HG02885 (cell line): ENCODE results near the gene CAPZA1.
"Not testable (repeated sequence)": the region's sequence is repeated elsewhere in the genome, so short reads cannot be mapped to it uniquely, and the experiment has no call there.

Experiments
- ATAC-seq: cut with Tn5 transposase; IDR thresholded peaks from one replicate; pipeline ENCODE4 v1.9.1; 2021; ENCODE audit warnings: mild to moderate bottlenecking; ENCODE audit not compliant: unreplicated experiment, poor library complexity

The CAPZA1 gene

DNA sequence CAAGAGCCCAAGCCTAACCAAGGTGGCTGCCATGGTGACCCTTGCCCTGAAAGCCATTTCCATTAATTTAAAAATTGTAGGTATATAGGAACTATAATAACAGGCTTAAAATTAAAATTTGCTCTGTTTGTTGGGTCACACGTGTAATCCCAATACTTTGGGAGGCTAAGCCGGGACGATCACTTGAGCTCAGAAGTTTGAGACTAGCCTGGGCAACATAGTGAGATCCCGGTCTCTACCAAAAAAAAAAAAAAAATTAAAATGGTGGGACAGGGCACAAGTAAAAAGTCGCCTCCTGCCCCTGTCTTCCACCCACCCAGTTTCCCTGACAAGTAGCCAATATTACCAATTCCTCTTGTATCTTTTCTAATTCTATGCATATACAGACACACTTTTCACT is 6.6 kb downstream of the CAPZA1 start:
- ATAC-seq: no peak

DNA sequence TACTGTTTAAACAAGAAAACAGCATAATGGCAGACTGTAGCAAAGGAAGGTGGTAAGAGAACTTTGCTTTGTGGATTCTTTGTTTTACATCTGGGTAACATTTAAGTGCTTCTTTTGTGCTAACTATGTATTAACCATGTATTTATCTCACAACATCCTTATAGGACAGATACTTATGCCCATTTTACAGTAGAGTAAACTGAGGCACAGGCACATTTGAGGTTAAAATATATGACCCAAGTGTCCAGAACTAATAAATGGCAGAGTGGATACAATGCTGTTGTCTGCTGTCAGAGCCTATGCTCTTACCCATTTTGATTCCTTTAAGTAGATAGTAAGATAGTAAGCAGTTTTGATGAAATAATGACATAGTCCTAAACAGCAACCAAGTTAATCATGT is 7.3 kb downstream of the CAPZA1 start:
- ATAC-seq: no peak

DNA sequence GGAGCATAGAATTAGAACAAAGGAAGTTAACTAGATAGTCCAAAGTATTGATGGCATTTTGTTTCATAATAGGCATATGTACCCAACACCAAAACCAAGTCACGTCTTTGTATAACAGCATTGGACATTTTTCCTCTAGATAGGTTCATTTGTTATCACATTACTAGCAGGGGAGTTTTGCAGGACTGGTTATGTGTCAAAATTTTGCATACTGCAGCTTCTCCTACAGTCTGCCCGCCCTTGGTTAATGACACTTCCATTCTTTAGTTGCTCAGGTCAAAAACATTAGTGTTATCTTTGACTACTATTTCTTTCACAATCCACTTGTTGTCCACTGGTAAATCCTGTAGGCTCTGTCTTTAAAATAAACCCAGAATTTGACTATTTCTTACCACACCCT is 8.9 kb downstream of the CAPZA1 start:
- ATAC-seq: peak; percentile 38

DNA sequence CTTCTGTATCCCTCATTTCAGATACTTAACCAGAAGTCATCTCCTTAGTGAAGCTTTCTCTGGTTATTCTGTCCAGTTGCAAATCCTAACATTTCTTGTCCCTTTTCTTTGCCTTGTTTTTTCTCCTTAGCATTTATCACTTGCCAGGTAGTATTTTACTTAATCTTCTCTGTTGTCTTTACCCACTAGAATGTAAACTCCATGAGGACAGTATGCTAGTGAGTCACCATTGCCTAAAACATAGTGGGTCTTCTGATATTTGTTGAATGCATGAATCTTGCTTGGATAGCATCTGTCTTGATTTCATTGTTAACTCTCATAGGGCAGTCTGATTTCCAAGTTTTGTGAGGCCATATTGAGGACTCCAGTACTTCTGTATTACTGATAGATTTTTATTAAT is 9.6 kb downstream of the CAPZA1 start:
- no peak for ATAC-seq

DNA sequence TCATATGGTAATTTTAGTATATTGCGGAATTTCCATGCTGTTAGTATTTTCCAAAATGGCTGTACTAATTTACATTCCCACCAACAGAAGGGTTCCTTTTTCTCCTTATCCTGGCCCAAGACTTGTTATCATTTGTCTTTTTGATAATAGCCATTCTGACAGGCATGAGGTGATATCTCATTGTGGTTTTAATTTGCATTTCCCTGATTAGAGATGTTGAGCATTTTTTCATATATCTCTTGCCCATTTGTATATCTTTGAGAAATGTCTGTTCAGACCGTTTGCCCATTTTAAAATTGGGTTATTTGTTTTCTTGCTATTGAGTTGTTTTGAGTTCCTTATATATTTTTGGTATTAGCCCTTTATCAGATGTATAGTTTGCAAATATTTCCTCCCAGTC is 14.0 kb downstream of the CAPZA1 start:
- no peak for ATAC-seq

DNA sequence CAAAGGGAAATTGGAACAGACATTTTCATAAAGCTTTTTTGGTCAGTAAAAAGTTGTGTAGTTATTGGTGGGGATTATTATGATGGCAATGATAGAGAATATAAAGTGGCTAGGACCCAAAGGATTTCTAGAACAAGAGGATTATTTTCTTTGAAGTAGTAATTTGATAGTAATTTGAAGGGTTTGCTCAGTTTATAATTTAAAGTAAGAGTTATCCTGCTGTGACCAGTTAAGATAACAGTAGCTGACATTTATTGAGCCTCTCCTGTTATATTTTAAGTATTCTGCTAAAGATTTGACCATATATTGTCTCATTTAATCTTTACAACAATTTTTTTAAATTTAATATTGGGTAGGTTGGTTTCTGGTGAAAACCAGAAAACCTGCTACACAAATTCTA is 14.7 kb downstream of the CAPZA1 start:
- ATAC-seq: no peak

DNA sequence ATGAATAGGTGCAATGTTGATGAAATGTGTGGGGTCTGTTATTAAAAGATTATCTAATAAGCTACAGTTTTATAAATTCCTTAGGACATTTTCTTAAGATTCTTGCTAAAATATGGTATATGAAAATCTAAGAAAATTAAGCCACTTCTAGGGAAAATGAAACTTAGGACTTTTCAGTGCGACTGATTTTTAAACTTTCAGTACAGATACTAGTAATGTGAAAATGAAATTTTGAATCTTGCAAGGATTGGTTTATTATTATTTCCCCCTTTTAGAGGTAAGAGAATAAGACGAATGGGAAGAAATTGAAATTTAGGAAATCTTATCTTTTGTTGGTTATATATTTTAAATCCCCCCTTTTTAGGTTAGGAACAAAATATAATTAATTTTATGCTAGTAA is 16.4 kb downstream of the CAPZA1 start:
- peak; percentile 39 for ATAC-seq

DNA sequence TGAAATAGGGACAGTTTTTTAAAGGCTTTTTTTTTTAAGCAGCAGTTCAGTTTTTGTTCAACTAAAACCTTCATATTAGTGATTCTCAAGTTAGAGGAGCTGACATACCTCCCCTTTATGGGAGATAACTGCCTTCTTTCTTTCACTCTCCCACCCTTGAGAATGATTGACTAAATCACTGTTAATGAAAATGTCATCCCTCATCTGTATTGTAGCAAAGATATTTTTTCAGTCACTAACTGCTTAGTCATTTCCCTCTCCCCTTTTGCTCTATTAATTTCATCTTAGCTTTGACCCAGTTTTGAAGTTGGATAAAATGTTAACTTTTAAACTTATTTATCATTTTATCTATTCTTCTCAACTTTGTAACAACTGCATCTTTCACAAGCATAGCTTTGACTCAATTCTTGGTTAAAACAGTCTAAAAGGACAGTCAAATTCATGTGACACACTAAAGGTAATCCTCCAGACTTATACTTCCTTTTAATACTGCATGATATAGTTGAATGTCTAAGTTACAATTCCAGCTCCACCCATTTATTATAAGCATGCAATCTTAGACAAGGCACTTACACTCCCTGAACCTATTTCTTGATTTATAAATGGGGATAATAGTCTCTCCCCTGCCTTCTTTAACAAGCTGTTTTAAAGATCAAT is 17.1 kb downstream of the CAPZA1 start:
- no peak for ATAC-seq

DNA sequence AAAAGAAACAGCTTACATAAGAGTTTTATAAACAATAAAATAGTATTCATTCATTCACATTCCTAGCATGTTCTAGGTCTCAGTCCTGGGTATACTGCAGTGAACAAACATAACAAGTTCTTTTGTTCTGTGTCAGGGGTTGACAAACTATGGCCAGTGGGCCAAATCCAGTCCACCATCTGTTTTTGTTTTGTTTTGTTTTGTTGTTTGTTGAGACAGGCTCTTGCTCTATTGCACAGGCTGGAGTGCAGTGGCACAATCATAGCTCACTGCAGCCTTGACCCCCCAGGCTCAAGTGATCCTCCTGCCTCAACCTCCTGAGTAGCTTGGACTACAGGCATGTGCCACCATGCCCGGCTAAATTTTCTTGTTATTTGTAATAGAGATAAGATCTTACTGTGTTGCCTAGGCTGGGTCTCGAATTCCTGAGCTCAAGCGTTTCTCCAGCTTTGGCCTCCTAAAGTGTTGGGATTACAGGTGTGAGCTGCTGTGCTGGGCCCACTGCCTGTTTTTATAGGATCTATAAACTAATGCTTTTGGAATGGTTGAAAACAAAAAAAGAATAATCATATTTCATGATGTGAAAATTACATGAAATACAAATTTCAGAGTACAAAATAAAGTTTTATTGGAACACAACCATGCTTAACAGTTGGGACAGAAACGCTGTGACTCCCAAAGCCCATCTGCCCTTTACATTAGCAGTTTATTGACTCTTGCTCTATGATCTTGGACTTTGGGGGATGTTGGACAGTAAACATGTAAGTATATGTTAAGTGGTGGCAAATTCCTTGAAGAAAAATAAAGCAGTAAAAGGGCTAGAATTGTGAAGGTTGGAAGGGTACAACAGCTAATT is 17.9 kb downstream of the CAPZA1 start:
- no peak for ATAC-seq

DNA sequence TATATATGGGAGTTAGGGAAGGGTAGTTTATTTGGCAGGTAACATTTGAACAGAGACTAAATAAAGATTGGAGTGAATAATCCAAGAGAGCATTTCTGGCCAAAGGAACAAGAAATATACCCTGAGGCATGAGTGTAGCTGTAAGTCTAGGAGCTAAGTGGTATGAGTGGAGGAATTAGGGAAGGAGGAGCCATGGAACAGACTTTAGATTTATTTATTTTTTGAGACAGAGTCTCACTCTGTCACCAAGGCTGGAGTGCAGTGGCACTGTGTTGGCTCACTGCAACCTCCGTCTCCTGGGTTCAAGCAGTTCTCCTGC is 18.4 kb downstream of the CAPZA1 start:
- no peak for ATAC-seq

DNA sequence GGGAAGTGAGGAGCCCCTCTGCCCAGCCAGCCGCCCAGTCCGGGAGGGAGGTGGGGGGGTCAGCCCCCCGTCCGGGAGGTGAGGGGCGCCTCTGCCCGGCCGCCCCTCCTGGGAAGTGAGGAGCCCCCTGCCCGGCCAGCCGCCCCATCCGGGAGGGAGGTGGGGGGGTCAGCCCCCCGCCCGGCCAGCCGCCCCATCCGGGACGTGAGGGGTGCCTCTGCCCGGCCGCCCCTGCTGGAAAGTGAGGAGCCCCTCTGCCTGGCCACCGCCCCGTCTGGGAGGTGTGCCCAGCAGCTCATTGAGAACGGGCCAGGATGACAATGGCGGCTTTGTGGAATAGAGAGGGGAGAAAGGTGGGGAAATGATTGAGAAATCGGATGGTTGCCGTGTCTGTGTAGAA is 20.8 kb downstream of the CAPZA1 start:
- ATAC-seq: not testable (repeated sequence)

DNA sequence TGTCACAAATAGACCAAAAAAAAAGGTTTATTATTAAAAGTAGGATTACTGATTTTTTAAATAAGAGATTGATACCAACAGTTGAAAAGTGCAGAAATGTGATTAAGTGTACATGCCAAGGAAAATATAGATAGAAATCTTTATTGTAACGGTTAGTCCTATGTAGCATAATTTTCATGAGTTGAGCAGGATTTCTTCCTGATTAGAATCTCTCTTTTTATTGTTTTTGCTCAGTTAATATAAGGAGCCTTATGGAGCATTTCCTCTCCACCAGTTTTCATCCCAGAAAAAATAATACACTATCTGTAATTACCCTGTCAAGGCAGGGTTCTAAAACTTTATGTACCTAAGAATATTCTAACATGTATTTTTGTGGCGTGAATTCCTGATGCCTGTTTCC is 23.4 kb downstream of the CAPZA1 start:
- no peak for ATAC-seq

DNA sequence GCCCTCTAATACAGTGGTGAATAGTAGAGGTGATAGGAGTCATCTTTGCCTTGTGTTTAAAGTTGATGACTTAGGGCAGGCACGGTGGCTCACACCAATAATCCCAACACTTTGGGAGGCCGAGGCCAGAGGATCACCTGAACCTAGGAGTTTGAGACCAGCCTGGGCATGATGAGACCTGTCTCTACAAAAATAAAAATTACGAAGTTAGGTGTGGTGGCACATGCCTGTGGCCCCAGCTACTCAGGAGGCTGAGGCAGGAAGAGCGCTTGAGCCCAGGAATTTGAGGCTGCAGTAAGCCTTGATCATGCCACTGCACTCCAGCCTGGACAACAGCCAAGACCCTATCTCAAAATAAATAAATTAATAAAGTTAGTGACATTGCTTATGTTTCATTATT is 26.6 kb downstream of the CAPZA1 start:
- no peak for ATAC-seq

DNA sequence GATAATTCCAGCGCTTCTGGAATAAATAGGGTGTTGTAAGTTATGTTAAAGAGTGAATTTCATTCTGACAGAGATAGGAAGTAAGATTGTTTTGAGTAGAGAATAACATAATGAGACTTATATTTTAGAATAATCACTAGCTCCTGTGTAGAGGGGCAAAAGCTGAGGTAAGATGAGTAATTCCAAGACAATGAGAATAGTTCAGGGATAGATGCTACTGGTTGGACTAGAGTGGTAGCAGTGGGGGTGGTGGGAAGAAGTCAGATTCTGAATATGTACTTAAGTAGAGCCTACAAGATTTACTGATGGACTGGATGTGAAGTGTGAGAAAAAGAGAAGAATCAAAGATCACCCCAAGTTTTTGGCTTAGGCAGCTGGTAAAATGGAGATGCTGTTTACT is 31.6 kb downstream of the CAPZA1 start:
- no peak for ATAC-seq

DNA sequence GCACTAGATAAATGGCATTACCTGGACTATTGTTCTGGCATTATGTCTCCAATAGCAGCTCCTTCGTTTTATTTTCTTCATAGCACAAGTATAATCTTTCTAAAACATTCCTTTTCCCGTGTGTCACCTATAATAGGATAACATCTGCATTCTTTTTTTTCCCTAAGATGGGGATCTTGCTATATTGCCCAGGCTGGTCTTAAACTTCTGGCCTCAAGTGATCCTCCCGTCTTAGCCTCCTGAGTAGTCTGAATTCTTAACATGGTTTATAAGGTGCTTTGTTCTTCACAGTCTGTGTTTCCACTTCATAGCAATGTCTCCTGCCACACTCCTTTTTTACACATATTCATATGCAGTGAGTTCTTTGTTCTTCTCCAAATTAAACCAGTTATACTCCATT is 46.2 kb downstream of the CAPZA1 start:
- no peak for ATAC-seq

DNA sequence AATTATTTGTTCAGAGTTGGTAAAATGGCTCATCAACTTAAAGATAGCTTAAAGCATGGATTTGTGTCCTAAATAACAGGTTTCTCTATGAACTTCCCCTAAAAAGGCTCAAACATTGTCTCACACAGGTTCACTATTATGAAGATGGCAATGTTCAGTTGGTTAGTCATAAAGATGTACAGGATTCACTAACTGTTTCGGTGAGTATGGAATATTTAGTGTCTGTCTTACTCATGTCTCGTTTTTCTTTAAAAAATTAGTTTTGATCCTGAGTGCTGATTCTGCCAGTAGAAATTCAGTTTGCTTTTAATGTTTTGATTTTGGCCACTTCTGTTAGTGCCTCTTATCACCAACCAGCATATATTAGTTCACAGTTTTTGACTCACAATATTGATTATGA is 47.3 kb downstream of the CAPZA1 start:
- no peak for ATAC-seq

DNA sequence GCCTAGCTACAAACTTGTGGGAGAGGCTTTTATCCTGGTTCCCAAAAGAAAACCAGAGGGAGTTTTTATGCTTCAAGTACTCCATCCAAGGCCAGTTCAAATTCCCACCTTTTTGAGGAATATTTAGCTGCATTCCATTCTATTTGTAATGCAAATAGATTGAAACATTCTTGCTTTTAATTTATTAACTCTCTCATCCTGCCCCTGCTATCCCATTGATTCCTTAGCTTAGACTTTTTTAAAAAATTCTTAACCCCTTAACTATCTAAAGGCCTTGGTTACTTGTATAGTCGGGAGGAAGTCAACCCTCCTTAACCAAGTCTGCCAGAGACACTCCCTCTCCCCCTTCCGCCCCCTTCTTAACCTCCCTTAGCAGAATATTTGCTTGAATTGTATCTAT is 52.4 kb downstream of the CAPZA1 start:
- no peak for ATAC-seq

DNA sequence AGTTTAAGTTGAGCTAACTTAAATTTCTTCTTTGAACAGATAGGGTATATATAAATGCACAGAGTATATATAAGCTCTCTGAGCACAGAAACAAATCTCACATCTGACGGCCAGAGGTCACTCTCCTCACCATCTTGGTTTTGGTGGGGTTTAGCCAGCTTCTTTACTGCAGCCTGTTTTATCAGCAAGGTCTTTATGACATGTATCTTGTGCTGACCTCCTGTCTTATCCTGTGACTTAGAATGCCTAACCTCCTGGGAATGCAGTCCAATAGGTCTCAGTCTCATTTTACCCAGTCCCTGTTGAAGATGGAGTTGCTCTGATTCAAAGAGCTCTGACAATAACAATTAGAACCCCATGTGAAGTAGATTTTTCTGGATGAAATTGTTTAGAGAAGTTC is 53.2 kb downstream of the CAPZA1 start:
- no peak for ATAC-seq

DNA sequence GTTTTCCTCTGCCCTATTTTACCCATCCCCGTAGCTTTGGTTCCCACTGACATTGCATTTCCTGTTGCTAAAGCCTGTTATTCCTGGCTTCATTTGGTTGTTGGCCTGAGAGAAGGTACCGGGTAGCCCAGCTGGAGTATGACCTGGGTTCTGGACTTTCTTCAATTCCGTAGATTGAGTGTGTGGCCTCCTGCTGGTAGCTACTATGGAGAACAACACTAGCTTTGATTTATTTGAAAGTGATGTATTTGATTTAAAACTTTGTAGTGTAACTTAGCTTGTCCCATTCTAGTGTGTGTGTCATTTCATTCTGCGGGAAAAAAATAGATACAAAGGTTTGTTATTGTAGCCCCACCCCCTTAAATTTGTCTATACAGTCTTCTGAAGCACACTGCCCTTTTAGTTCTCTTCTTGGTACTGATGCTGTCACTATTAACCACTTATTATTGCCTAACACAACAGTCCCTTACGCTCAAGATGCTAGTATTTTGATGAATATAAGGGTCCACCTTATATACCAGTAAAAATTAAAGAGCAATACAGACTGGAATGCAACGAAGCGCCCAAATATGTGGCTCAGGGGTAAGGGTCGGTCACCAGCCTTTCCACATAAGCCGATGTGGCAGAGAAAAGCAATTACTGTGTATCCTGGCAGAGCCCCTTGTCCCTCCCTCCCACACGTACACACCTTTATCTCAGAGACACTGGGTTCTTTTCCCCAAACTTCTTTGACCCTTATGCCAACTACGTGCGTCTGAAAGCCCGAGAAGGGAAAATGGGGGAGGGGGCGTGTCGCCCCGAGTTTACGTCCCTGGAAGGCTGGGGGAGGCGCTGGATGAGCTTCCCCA is 54.2 kb downstream of the CAPZA1 start:
- ATAC-seq: peak; percentile 7

DNA sequence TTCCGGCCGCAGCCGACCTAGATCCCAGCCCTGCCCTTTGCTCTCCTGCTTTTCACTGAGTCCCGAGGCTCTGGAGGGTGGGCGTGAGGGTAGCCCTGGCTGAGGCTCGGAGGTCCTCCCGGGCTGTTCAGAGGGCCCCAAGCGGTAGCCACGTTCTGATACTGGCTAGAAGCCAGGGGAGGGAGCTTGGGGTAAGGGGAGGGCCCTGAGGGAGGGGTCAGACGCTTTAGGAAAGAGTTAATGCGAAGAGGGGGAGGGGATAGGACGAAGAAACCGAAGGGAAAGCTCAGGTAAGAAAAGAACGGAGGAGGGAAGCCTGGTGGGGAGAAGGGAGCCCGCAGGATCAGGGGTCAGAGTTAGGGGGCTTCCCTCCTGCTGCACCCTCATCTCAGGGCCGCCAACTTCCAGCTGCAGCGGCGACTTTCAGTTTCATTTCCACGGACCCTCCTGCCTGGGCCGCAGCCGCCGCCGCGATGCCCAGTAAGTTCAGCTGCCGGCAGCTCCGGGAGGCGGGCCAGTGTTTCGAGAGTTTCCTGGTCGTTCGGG is 54.9 kb downstream of the CAPZA1 start, which contains the start of gene MOV10:
Gene MOV10, plus strand, starts transcription at position 220 of the 546 bp plus-strand sequence. Its CDS starts 254 bp downstream, at position 474.
- ATAC-seq: peak; percentile 68
